ENCODE data around the gene PRDM8.

GRCh38 chr4:80189956-80190677 lies 7.2 kb upstream of the PRDM8 start:
- TF ChIP-seq POLR2A (IDR thresholded peaks at IDR 0.05; ENCODE audit: extremely low read depth, insufficient read length) (no peak), CTCF (IDR thresholded peaks at IDR 0.05; ENCODE audit: low read depth, low read length) (no peak), MYC (IDR thresholded peaks at IDR 0.05; ENCODE audit: low read depth, low read length) (no peak)

All from NB4 (cell line).